HG03280 (cell line): Measurements from ENCODE around the gene SERPINB10.

Experiments
- ATAC-seq: cut with Tn5 transposase; IDR thresholded peaks from one replicate; pipeline ENCODE4 v1.9.1; 2021; ENCODE audit warnings: mild to moderate bottlenecking, moderate library complexity; ENCODE audit not compliant: unreplicated experiment

SERPINB10 gene, protein sequence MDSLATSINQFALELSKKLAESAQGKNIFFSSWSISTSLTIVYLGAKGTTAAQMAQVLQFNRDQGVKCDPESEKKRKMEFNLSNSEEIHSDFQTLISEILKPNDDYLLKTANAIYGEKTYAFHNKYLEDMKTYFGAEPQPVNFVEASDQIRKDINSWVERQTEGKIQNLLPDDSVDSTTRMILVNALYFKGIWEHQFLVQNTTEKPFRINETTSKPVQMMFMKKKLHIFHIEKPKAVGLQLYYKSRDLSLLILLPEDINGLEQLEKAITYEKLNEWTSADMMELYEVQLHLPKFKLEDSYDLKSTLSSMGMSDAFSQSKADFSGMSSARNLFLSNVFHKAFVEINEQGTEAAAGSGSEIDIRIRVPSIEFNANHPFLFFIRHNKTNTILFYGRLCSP

DNA sequence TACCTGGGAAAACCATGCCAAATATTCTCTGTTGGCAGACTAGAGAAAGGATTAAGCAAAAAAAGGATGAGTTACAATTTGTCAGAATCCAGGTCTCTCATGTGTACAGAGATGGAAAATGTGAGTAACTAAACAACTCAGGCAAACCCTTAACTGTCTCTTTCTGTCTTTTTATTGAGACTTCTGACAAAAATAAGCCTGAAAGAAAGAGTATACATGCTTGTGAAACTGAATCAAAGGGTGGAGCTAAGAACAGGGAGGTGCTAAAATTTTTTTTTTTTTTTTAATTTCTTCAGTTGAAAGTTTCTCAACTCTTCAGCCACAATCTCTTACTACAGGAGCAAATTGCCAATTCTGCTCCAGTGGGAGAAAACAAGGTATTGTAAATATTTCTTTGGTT lies at the start of gene SERPINB10:
Gene SERPINB10, plus strand, starts transcription at position 295 of the 400 bp plus-strand sequence. CDS start 7,553 bp downstream, outside the sequence.
- peak; percentile 76 for ATAC-seq

DNA sequence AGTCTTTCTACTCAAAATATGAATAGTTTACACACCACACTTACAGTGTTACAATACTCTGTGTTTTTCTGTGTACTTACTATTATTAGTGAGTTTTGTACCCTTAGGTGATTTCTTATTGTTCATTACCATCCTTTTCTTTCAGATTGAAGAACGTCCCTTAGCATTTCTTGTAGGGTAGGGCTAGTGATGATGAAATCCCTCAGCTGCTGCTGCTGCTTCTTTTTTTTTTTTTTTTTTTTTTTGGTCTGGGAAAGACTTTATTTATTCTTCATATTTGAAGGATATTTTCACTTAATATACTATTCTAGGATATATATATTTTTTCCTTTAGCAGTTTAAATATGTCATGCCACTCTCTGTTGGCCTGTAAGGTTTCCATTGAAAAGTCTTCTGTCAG lies 49.3 kb upstream of the SERPINB10 start:
- ATAC-seq: no peak

DNA sequence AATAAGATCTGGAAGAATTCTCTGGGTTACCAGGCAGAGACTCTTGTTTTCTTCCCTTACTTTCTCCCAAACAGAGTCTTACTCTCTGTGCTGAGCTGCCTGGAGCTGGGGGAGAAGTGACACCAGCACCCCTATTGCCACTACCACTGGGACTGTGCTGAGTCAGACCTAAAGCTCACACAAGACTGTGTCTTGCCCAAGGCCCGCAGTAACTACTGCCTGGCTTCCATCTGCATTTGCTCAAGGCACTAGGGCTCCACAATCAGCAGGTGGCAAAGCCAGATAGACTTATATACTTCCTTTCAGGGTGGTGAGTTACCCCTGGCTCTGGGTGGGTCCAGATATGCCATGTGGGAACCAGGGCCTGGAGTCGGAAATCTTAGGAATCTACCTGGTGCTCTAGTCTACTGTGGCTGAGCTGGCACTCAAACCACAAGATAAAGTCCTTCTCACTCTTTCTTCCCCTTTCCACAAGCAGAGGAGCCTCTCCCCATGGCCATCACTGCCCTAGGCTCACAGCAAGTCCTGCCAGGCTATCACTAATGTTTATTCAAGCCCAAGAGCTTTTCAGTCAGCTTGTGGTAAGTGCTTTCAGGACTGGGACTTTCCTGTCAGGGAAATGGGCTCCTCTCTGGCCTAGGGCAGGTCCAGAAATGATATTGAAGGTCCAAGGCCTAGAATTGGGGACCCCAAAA lies 47.8 kb upstream of the SERPINB10 start:
- ATAC-seq: no peak

DNA sequence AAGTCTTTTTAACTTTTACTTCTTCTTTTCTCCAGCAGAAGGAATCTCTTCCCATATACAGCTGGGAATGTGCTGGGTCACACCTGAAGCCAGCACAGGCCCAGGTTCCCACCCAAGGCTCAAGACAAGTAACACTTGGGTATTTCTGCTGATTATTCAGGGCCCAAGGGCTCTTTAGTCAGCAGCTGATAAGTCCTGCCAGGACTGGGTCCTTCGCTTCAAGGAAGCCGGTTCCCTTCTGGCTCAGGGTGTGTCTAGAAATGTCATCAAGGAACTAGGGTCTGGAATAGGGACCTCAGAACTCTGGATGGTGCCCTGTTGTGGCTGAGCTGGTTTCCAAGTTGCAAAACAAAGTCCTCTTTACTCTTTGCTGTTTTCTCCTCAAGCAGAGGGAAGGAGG lies 47.2 kb upstream of the SERPINB10 start:
- ATAC-seq: no peak

DNA sequence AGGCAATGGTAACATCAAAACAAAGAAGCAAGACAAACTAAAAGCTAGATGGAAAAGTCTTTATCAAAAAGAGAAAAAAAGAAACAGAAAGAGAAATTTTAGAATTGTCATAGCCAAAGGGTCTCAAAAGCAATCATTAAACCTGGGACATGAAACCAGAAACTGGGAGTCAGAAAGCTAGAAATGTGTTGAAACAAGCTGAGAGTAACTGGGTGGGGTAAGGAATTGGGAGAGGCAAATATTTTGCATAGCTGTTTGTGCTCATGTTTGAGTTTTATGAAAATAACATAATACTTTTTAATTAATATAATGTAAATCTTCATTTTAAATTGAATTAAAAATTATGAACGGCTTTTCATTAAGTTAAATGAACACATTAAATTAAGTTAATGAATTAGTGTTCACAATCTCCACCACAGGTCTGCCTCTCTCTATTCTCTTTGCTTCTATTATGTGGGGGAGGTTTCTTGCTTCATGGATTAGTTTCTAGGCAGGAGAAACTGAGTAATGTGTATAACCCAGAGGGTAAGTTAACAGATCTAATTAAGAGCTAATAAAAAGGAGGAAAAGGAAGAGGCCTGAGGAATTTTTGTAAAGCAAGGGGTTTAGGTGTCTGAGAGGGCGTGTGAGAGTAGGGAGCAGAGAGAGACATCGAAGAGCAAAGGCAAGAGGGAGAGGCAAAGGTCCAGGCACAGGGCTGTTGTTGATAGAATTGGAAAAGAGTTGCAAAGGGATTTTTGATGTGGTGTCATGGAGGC lies 40.2 kb upstream of the SERPINB10 start:
- ATAC-seq: no peak

DNA sequence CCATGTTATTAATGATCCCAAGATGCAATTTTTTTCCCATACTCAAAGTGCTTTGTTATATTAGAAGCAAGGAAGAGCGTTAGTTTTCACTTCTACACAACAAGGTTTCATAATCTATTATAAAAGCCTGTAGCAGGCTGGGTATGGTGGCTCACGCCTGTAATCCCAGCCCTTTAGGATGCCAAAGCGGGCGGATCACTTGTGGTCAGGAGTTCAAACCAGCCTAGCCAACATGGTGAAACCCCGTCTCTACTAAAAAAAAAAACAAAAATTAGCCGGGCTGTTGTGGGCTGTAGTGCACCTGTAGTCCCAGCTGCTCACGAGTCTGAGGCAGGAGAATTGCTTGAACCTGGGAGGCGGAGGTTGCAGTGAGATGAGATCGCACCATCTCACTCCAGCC lies 39.2 kb upstream of the SERPINB10 start:
- ATAC-seq: no peak

DNA sequence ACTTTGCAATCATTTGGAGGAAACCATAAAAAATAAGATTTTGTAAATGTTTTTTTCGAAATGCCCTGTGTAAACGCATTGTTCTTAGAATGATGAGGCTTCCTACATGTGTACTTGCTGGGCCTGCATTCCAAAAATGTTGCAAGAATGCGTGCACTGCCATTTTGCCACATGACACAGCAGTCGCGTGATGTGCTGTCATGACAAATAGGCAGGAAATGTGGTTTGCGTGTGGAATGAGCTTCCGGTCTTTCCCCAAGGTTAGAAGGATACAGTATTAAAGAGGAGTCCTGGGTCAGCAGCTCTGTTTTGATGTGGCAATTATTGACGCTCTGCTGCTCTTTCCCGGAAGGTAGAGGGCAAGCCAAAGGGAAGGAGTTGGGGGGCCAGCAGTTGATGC lies 38.4 kb upstream of the SERPINB10 start:
- ATAC-seq: no peak

DNA sequence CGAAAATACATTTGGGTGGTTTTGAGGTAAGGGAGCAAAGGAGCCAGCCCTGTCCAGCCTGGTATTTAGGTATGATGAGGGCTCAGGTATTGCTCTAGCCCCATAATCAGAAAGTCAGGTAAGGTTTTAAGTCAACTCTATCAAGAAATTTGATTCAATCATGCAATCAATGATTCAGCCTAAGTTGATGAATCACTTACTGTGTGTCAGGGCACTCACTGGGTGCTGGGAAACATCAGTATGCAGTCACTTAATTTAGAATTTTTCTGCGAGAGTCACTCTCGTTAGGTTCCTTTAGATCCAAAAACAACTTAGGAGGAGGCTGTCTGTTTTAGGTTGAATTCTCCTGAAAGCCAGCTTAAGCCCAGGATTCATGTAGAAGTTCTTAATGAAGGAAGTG lies 37.9 kb upstream of the SERPINB10 start:
- no peak for ATAC-seq

DNA sequence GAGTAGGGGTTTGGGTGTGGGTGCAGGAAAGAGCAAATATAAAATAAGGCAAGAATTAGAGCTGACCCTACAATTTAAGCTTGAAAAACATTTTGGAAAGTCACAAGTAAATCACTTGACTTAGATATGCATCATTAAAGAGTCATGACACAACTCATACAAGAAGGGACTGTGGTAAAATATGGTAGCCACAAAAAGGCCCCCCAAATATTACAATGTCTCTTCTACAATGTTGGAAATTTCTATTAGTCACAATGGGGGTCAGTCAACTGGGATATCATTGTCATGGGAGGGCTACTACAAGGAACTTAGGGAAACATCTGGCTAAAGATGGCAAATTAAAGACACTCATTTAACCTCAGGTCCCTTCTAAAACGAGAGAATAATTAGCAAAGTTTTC lies 35.9 kb upstream of the SERPINB10 start:
- ATAC-seq: no peak

DNA sequence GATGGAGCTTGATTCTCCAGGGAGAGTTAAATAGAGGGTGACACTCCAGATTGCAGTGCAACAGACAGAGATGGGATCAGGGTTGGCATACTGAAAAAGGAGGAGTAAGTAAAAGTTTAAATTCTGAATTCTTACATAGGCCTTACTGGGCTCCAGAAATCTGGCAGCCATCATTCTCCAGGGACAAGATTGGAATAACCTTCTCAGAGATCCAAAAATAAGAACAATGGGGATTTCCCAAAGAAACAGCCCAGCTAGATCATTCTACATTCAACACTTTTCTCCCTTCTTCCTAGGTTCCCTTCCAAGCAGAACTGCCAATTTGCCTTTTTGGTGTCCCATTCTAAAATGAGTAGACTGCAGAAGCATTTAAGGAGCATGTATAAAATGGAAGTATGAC lies 35.2 kb upstream of the SERPINB10 start:
- ATAC-seq: no peak

DNA sequence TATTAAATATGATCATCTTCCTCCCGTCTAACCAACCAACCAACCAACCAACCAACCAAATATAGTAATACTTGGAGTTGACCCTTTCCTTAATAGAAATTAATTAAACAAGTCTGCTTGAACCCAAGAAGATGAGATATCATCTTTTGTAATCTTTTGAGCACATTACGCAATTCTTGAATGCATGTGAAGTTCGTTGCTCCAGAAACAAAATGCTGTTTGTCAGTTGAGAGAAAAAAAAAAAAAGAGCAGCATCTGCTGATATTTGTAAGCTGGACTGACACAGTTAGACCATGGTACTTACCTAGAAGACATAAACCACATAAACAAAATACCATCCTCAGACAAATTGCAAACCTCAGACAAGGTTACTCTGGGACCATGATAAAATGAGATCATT lies 29.4 kb upstream of the SERPINB10 start:
- no peak for ATAC-seq

DNA sequence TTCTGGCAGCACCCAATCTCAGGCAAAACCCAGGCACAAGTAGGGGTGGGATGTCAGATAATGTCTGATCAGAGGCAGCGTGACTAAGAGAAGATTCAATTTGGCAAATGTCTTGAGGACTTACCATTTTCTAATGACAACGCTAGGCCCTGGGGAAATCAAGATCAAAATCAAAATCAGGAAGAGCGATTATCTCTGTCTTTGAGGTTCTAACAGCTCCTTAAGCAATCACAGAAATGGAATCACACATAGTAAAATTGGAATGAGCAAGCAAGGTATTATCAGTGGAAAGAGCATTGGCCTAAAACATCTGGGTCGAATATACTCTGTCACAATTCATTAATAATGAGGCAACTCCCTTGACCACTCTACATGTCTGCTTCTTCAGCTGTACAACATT lies 28.8 kb upstream of the SERPINB10 start:
- no peak for ATAC-seq

DNA sequence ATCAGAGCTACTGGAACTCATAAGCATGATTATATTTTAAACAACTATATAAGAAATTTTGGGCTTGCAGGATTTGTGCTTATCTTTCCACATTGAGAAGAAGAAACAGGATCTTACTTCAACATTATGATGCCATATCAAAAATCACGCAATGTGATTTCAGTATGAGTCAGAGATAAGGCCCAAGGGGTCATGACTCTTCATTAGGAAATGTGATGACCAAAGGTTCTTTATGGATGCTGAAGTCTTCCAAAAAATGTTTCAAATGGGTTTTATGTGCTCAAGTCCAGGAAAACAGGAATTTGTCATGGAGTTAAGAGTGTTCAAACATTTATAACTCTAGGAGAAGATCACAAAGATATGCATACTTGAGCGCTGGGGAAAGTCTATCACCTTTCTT lies 28.0 kb upstream of the SERPINB10 start:
- no peak for ATAC-seq

DNA sequence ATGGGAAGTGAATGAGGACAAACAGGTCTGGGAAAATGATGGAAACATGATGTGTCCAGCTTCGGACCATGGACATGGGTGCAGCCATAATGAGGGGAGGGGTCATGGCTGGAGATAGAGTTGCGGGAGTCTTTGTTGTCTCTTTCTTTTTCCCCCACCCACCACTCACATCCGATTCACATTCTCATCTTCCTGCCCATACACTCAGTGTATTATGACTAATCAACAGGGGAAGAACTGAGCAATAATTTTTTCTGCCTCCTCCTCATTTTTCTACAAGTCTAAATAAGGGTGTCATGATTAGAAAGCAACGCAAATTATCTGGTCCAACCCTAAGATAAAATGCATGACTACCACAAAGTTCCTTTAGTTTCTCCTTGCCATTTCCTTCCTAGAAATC lies 25.9 kb upstream of the SERPINB10 start:
- ATAC-seq: no peak

DNA sequence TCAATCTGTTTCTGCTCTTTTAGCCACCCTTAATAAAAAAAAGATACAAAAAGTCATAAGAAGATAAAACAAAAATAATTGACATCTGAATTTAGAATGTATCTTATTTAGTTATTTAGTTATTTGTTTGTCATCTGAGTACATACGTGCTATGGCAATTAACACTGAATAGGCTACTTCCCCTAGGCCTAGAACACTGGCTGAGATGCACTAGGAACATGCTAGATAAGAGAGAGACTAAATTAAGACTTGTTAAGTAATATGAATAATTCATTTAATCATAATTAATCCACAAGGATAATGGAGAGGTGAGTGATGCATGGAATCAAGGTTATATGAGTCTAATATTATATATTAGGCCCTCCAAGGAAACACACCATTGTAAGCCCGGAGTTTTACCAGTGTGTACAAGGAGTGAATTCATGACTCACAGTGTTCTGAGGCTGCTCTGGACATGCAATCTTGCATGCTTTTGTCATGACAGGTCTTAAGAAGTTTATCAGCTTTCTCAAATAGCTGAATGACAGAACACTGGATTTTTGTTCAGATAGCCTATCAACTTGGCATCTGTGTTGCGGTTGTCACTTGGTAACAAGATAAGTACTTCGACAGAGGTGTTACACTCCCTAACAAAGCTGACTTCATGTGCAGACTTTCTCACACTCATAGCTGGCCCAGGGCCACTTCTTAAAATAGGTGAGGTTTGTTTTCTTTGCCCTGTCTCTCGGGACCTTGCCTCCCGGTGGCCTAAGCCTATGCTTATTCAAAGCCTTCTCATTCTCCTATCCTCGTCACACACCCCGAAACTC lies 25.2 kb upstream of the SERPINB10 start:
- ATAC-seq: no peak

DNA sequence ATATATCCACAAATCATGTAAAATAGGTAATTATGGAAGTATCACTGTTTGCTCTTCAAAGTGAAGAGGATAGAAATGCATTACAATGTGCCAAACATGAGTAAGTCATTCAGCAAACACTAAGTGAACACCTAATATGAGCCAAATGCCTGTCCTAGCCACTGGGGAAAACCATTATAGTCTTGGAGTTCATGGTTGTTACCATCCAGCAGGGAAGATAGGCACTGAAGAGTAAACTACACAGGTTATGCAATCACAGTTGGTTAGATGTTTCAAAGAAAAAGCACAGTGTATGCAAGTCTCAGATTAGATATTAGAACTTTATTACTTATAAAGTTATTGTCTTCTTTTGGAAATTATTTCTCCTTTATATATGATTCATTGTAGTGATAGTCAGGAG lies 24.1 kb upstream of the SERPINB10 start:
- no peak for ATAC-seq

DNA sequence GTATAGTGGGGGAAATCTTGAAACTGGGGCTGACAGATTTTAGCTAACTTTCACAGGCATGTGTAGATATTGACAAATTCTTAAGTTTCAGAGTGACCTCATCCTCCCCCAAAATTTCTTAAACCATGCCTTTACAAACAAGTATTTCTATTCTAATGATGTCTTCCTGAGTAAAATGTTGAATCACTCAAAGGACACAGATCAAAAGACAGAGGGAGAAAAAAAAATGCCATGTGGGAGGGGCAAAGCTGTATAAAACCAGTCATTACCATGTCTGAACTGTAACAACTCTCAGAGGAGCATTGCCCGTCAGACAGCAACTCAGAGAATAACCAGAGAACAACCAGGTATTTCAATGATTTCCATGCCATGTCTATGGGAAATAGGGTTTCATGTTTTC lies 20.3 kb upstream of the SERPINB10 start, which contains the start of gene SERPINB2:
Gene SERPINB2, plus strand, starts transcription at position 282 of the 400 bp plus-strand sequence. CDS start 3,740 bp downstream, outside the sequence.
- ATAC-seq: no peak

DNA sequence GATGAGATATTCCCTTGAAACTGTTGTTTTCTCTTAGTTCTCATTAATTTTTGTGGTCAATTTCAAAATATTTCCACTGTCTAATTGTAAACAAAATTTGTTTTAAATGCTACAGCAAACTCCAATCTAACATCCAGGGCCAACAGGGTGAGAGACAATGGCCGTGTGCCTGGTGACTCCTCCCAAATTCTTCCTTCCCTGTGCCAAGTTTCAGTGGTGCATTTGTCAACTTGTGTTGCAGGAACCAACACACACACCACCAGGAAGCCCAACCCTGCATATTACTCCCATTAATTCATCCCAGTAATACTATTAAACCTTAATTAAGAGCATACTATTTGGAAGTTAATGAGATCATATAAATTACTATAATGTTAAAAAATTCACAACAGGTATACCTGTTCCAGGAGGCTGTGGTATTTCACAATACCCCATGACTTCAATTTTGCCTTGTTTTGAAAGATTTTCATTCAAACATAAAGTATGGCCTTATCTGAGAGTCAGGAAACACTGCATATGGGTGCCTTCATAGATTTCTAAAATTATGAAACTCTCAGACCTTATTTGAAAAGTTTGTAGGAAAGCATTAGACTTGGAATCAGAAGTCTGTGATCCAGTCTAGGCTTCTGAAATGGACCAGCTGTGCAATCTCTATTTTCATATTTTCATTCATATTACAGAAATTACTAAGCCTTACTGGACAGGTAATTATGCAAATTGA lies 19.1 kb upstream of the SERPINB10 start:
- no peak for ATAC-seq

DNA sequence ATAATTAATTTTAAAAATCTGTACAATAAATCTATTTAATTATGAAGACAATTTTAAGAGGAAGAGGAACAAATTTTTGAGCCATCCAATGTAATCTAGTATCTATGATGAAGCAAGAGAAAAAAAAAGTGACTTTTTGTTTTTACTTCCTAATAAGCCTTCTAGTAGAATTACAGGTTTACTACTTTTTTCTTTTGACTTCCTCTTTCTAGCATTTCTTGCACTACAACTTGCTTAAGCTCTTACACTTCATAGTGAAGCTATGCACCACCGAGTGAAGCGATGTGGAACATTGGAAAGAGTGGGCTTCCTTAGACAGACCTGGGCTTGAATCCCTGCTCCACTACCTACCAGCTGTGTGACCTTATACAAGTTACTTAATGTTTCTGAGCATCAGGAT lies 18.1 kb upstream of the SERPINB10 start:
- ATAC-seq: no peak
